DOHH2 (cell line): ENCODE data around the gene ACSM4.

Experiments used
- CTCF ChIP-seq: fragments of 200-600 bp; sonication (generic); IDR thresholded peaks from one replicate; pipeline ENCODE4 v1.5.1; 2014; ENCODE audit warnings: antibody characterized with exemption, mild to moderate bottlenecking, low read depth, low read length; ENCODE audit not compliant: poor library complexity, severe bottlenecking
- EZH2phosphoT487 ChIP-seq: fragments of 200-600 bp; sonication (generic); IDR thresholded peaks from 2 replicates; pipeline ENCODE4 v1.6.1; 2017; ENCODE audit warnings: borderline replicate concordance, mild to moderate bottlenecking, antibody characterized with exemption, low read length, moderate library complexity, mixed read lengths

GRCh38 chr12:7322599-7322998, 18.7 kb downstream of the ACSM4 start:
- no peak for TF ChIP-seq CTCF
- TF ChIP-seq EZH2phosphoT487 = no peak
